Gastroesophageal sphincter (tissue), 3 donors: ENCODE results near the gene KIF13A.

Experiments used
- CTCF ChIP-seq, 4 experiments: fragments of 200-600 bp in 2 of 4; fragments of 450-650 bp in 2 of 4; sonication (generic) in 1 of 4; IDR thresholded peaks; one replicate each; pipeline ENCODE4 v1.5.1; 2017 to 2019; ENCODE audit warnings: antibody characterized with exemption in 4 of 4, mild to moderate bottlenecking in 2 of 4, moderate library complexity in 2 of 4
- POLR2A ChIP-seq, 2 donors: fragments of 450-650 bp; IDR thresholded peaks; one replicate each; pipeline ENCODE4 v1.6.1; 2017; ENCODE audit warnings: antibody characterized with exemption in 2 of 2, mild to moderate bottlenecking in 2 of 2, moderate library complexity in 1 of 2
- POLR2AphosphoS5 ChIP-seq: sonication (generic); formaldehyde crosslinking; IDR thresholded peaks from one replicate; pipeline ENCODE4 v1.6.1; 2017; ENCODE audit warnings: antibody characterized with exemption

- no peak for TF ChIP-seq POLR2A (IDR thresholded peaks at IDR 0.05)
- no peak for TF ChIP-seq POLR2AphosphoS5
- no peak for TF ChIP-seq CTCF (IDR thresholded peaks at IDR 0.05)
Measured at GRCh38 chr6:17798477-17799154, 188.8 kb downstream of the KIF13A start.
